Measurements from ENCODE around the gene CHRNE.

CHRNE gene

DNA sequence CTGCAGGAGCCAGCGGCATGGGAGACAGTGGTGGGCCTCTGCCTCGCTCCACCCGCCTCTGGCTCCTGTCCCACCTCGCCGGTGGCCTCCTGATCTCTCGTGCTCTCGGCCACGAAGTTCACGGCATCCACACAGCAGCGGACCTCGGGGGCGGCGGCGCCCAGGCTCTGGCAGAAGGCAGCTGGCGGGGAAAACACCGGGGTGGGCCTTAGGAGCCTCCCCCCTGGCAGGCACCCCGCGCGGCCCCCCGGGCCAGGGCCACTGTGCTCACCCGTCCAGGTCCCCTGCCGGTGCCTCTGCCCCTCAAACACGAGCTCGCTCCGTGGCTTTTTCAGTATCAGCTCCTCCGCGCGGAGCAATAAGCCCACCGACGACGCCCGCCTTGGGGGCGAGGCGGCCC lies 4.0 kb downstream of the CHRNE start:
- TF ChIP-seq, protein P1, sequence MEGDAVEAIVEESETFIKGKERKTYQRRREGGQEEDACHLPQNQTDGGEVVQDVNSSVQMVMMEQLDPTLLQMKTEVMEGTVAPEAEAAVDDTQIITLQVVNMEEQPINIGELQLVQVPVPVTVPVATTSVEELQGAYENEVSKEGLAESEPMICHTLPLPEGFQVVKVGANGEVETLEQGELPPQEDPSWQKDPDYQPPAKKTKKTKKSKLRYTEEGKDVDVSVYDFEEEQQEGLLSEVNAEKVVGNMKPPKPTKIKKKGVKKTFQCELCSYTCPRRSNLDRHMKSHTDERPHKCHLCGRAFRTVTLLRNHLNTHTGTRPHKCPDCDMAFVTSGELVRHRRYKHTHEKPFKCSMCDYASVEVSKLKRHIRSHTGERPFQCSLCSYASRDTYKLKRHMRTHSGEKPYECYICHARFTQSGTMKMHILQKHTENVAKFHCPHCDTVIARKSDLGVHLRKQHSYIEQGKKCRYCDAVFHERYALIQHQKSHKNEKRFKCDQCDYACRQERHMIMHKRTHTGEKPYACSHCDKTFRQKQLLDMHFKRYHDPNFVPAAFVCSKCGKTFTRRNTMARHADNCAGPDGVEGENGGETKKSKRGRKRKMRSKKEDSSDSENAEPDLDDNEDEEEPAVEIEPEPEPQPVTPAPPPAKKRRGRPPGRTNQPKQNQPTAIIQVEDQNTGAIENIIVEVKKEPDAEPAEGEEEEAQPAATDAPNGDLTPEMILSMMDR (IDR thresholded peaks at IDR 0.05; ENCODE audit: insufficient read depth, low read length, poor library complexity, severe bottlenecking) = no peak
- DNase-seq (ENCODE audit: extremely low read depth, insufficient read length) = no peak
- peaks cover 15% of the 10 kb centered on the region for H3K36me3 ChIP-seq (ENCODE audit: control insufficient read depth, insufficient read depth, low read length)
- H3K4me3 ChIP-seq (replicated peaks; ENCODE audit: low read depth, low read length) = peak overlapping the region; percentile 63
- no peaks in the 10 kb centered on the region for H3K27me3 ChIP-seq (replicated peaks; ENCODE audit: control insufficient read depth, insufficient read depth, low read length)

DNA sequence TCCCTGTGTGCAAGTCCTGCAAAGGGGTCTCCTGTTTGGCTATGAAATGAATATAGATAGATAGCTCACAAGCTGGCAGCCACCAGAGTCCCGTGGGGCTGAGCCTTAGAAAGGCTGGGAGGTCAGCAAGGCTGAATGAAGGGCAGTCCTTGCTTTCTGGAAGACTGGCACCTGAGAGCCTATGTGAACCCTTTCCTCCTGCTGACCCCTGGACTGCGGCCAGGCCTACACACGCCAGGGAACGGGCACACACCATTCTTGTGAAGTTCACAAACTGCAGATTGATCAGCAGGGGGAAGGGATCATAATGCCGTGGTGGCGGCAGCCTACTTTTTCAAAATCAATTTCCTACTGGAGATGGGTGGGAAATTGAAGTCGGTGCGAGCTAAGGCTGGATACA lies 4.5 kb downstream of the CHRNE start:
- DNase-seq (ENCODE audit: extremely low read depth, insufficient read length) = no peak
- Histone ChIP-seq H3K36me3 (ENCODE audit: control insufficient read depth, insufficient read depth, low read length) (peaks cover 15% of the 10 kb centered on the region), H3K4me3 (replicated peaks; ENCODE audit: low read depth, low read length) (no peak overlapping the region), H3K27me3 (replicated peaks; ENCODE audit: control insufficient read depth, insufficient read depth, low read length) (no peaks in the 10 kb centered on the region)
- TF ChIP-seq, protein P1 (IDR thresholded peaks at IDR 0.05; ENCODE audit: insufficient read depth, low read length, poor library complexity, severe bottlenecking) = no peak

GRCh38 chr17:4897785-4898184 lies 5.1 kb downstream of the CHRNE start:
- TF ChIP-seq, protein P1 (IDR thresholded peaks at IDR 0.05; ENCODE audit: insufficient read depth, low read length, poor library complexity, severe bottlenecking) = no peak
- Histone ChIP-seq H3K4me3 (replicated peaks; ENCODE audit: low read depth, low read length) (no peak overlapping the region), H3K27me3 (replicated peaks; ENCODE audit: control insufficient read depth, insufficient read depth, low read length) (no peaks in the 10 kb centered on the region), H3K36me3 (ENCODE audit: control insufficient read depth, insufficient read depth, low read length) (peaks cover 15% of the 10 kb centered on the region)
- no peak for DNase-seq (ENCODE audit: extremely low read depth, insufficient read length)

DNA sequence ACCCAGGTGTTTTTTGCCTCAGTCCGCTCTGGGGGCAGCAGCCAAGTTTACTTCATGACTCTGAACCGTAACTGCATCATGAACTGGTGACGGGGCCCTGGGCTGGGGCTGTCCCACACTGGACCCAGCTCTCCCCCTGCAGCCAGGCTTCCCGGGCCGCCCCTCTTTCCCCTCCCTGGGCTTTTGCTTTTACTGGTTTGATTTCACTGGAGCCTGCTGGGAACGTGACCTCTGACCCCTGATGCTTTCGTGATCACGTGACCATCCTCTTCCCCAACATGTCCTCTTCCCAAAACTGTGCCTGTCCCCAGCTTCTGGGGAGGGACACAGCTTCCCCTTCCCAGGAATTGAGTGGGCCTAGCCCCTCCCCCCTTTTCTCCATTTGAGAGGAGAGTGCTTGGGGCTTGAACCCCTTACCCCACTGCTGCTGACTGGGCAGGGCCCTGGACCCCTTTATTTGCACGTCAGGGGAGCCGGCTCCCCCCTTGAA lies 5.7 kb downstream of the CHRNE start:
- H3K4me3 ChIP-seq (replicated peaks; ENCODE audit: low read depth, low read length) = no peak overlapping the region
- no peak for DNase-seq (ENCODE audit: extremely low read depth, insufficient read length)
- TF ChIP-seq, protein P1 (IDR thresholded peaks at IDR 0.05; ENCODE audit: insufficient read depth, low read length, poor library complexity, severe bottlenecking) = no peak
- H3K27me3 ChIP-seq (replicated peaks; ENCODE audit: control insufficient read depth, insufficient read depth, low read length) = no peaks in the 10 kb centered on the region
- H3K36me3 ChIP-seq (ENCODE audit: control insufficient read depth, insufficient read depth, low read length) = peaks cover 15% of the 10 kb centered on the region

DNA sequence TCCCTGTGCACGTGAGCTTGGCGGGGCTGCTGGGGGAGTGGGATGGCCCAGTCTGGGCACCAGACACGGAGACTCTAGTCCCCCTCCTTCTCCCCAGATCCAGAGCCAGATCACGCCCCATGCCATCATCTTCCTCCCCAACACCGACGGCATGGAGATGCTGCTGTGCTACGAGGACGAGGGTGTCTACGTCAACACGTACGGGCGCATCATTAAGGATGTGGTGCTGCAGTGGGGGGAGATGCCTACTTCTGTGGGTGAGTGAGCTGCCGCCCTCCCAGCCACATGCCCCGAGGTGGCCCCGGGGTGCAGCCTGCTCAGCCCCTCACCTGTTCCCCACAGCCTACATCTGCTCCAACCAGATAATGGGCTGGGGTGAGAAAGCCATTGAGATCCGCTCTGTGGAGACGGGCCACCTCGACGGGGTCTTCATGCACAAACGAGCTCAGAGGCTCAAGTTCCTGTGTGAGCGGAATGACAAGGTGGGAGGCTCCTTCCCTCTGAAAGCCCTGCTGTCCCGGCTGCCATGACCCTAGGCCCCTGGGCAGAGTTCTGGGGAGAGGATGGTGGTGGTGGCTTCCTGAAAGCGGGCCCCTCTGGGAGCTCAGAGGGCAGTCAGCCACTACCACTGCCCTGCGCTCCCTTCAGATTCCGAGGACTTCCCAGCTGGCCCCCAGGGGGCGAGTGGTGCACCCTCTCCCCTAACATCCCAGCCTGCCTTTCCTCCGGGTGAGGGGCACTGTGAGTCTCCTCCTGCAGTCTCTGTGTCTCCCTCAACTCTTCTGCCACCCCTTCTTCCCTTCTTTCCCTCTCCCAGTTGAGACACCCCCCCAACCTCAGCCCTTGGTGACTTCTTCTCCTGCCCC lies 6.3 kb downstream of the CHRNE start:
- H3K27me3 ChIP-seq (replicated peaks; ENCODE audit: control insufficient read depth, insufficient read depth, low read length) = no peaks in the 10 kb centered on the region
- peaks cover 18% of the 10 kb centered on the region for H3K36me3 ChIP-seq (ENCODE audit: control insufficient read depth, insufficient read depth, low read length)
- no peak overlapping the region for H3K4me3 ChIP-seq (replicated peaks; ENCODE audit: low read depth, low read length)
- TF ChIP-seq, protein P1 (IDR thresholded peaks at IDR 0.05; ENCODE audit: insufficient read depth, low read length, poor library complexity, severe bottlenecking) = no peak
- DNase-seq (ENCODE audit: extremely low read depth, insufficient read length) = no peak

Measured in GM06990 (cell line).